HCT116 (cell line): Measurements from ENCODE around the gene MAML2.

ENCODE experiments used
- CTCF ChIP-seq, 3 experiments: fragments of 200-600 bp in 1 of 3; sonication (generic) in 1 of 3; IDR thresholded peaks in 2 of 3; conservative IDR thresholded peaks in 1 of 3; 2 replicates each; pipeline ENCODE4 v1.5.1; 2012 to 2017; ENCODE audit warnings: low read depth in 2 of 3, low read length in 2 of 3, antibody characterized with exemption in 1 of 3, borderline replicate concordance in 1 of 3, control low read depth in 1 of 3, mild to moderate bottlenecking in 1 of 3, mixed read lengths in 1 of 3, mixed run types in 1 of 3, moderate library complexity in 1 of 3; ENCODE audit not compliant: insufficient read depth in 1 of 3
- EZH2 ChIP-seq: fragments of 200-600 bp; sonication (generic); IDR thresholded peaks from 2 replicates; pipeline ENCODE4 v1.6.1; 2017; ENCODE audit warnings: antibody characterized with exemption, mixed run types

DNA sequence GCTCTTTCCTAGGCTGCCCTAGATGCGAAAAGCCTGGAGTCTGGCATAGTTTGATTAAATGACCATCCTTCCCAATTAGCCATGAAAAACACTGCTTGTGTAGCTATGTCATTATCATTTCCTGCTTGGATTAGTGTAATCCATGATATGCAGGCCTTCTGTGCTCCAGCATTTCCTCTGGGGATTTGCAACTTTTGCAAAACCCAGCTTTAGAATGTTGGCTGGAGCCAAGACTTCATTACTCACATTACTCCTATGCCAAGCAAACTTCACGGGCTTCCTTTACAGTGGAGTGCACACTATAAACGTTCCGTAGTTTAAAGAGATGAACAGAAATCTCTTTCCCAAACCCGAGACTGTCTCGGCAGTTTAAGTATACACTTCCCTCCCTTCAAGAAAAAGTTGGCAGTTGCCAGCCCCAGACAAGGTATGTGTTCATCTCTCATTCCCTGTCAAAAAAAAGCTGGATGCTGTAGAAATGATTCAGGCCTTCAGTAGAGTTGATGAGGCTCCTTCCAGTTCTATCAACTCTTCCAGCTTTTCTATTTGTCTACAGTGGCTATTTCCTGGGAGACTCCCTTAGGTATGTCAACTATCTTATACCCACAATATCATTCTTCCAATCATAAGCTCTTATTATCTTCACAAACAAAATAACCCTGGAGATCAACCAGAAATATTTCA is 180.0 kb downstream of the MAML2 start:
- TF ChIP-seq CTCF (IDR thresholded peaks at IDR 0.05 in 2 of 3, conservative IDR thresholded peaks at IDR 0.05 in 1 of 3; ENCODE audit: borderline replicate concordance in 1 of 3, insufficient read depth in 1 of 3, low read depth in 2 of 3, low read length in 2 of 3) (no peak), EZH2 (no peak)
